GM21526 (cell line): Measurements from ENCODE around the gene ERBB3.

Experiments used
- ATAC-seq: cut with Tn5 transposase; IDR thresholded peaks from one replicate; pipeline ENCODE4 v1.9.1; 2021; ENCODE audit warnings: moderate library complexity; ENCODE audit not compliant: unreplicated experiment, low FRiP score

Gene ERBB3

DNA sequence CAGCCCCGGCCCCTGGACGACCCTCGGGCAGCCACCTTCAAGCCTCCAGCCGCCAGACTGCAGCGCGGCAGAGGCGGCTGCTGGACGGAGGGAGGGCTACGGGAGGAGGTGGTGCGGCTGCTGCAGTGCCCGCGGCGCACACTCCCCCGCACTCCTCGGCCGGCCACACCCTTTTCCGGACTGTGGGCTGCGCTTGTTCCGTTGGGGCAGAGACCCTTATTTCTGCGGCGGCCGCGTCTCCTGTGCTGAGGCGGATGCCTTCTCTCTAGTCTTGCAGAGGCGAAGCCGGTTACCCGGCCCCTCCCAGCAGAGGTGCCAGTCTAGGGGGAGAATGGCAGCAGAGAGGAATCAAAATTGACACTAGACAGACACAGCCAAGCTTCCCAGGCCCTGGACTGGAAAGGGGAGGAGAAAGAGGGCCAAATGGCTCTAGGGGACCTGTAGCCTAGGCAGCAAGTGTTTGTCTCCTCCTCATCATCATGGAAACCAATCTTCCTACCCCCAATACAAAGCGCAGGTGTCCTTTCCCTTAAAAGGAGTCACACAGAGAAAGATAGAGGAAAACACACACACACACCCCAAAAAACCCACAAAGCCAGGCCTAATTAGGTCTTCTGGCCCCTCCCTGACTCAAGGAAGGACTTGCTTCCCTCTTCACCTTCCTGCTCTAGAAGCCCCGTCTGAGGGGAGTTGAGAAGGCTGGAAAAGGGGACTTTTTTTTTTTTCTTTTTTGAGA lies 49.4 kb downstream of the ERBB3 start:
- no peak for ATAC-seq

DNA sequence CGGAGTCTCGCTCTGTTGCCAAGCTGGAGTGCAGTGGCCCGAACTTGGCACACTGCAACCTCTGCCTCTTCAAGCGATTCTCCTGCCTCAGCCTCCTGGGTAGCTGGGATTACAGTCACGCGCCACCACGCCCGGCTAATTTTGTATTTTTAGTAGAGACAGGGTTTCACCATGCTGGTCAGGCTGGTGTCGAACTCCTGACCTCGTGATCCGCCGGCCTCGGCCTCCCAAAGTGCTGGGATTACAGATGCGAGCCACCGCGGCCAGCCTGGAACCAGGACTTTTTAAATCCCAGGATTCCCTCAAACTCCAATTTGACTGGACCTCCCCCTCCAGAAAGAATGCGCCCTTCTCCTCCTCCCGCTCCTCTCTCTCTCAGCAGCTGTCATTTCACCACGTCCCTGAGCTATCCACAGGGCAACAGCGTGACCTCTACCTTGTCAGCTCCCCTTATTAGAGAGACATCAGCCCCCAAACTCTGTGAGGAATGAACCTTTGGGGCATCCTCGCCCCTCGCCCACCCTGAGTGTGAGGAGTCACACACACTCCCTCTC lies 50.1 kb downstream of the ERBB3 start:
- ATAC-seq = no peak

DNA sequence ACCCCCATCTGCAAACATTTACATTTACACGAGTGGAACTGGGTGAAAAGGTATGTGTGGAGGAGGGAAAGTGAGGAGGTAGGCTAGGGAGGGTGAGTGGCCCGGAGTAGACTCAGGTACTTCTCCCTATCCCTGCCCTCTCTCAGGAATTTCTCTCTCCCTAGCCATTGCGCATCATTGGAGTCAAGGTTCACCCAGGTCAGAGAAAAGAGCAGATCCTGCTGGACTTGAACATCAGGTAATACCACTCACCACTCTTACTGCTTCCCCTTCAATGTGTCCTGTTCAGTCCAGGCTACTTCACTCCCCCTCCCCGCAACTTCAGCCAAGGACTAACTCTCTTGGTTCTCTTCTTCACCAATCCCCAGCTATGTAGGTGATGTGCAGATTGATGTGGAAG lies 50.9 kb downstream of the ERBB3 start:
- no peak for ATAC-seq

DNA sequence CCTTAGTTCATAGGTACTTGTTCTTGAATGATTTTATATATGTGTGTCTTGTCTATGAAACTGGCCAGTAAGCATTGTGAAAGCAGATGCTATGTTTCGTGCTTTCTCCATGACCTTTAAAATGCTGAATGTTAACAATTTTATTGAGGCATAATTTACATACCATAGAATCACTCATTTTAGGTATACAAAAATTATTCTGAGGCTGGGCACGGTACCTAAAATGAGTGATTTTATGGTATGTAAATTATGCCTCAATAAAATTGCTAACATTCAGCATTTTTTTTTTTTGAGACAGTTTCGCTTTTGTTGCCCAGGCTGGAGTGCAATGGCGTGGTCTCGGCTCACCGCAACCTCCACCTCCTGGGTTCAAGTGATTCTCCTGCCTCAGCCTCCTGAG lies 54.9 kb downstream of the ERBB3 start:
- ATAC-seq = no peak

DNA sequence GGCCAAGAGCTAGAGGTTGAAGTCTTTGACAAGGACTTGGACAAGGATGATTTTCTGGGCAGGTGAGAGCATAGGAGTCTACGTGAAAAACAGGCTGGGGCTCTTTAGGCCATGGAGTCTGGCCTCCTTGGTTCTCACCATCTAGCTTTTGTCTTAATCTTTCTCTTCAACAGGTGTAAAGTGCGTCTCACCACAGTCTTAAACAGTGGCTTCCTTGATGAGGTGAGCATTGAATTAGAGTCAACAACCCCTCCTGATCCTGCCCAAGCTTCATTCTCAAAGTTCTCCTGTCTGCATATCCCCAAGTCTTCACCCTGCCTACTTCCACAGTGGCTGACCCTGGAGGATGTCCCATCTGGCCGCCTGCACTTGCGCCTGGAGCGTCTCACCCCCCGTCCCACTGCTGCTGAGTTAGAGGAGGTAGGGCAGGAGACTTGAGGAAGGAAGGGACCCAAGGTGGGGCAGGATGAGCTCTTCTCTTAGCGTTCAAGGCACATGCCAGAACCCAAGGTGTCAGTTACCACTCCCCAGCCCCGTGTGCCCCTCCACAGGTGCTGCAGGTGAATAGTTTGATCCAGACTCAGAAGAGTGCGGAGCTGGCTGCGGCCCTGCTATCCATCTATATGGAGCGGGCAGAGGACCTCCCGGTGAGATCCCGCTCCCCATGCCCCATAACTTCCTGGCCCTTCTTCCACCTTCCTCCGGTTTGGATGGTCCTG lies 58.0 kb downstream of the ERBB3 start:
- ATAC-seq = no peak

- ATAC-seq = no peak
Observed at GRCh38 chr12:56141946-56142784, 62.2 kb downstream of the ERBB3 start.

GRCh38 chr12:56143217-56143616 lies 63.3 kb downstream of the ERBB3 start:
- ATAC-seq = no peak

DNA sequence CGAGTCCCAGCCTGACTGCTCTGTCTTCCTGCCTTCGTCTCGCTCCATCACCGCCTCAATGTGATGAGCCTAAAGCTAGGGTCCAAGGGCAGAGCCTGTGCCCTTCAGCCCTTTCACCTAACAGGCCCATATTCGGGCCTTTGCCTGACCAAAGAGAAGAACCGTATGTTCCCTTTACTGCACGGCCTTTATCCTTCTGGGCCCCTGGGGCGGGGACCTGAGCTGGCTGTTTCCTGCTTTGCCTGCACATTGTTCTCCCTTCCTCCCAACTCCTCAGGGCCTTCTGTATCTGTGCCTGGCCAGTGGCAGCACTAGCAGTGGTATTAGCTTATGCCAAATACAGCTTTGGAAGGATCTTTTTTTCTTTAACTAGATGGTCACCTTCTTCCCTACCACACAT lies 63.9 kb downstream of the ERBB3 start:
- ATAC-seq = no peak

DNA sequence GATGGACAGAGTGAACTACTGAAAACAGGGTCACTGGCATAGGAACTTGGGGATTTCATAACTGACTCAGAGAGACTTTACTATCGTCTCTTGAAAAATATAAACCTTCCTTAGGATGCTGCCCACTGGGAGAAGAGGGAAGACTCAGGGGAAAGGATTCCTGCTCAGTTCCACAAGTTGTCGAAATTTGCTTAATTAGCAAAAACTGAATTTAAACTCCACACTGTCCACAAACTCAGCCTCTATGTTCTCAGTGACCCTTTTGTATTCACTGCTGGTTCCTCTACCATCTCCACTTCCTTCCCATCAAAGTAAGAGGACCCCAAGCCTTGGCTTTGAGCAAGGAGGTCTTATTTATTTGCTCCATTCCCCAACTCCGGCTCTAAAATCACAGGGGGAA lies 65.3 kb downstream of the ERBB3 start:
- ATAC-seq = no peak

DNA sequence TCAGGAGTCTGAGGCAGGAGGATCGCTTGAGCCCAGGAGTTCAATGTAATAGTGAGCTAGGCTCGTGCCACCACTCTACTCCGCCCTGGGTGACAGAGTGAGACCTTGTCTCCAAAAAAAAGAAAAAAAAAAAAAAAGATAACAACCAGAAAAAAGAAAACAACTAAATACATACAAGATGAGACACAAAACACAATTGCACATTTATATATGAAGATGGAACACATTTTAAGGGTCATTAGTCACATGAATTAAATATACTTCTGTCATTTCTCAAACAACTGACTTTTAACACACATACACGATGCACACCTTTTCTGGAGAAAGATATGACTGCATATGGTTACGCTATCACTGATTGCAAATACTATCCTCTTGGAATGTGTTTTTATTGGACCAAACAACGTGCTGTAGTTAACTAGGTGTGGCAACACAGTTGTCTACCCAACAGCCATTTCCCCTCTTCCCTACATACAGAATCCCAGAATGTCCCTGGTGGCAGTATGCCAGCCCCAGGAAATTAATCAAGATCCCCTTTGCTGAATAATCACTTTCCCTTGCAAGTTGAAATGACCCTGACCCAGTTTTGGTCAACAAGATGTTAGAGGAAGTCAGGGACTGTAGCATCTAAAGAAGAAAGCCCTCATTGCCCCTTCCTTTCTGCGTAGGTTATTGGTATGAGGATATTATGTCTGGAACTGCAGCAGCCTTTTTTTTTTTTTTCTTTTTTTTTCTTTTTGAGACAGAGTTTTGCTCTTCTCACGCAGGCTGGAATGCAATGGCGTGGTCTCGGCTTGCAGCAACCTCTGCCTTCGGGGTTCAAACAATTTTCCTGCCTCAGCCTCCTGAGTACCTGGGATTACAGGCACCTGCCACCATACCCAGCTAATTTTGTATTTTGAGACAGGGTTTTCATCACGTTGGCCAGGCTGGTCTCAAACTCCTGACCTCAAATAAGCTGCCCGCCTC lies 66.8 kb downstream of the ERBB3 start:
- ATAC-seq = no peak

DNA sequence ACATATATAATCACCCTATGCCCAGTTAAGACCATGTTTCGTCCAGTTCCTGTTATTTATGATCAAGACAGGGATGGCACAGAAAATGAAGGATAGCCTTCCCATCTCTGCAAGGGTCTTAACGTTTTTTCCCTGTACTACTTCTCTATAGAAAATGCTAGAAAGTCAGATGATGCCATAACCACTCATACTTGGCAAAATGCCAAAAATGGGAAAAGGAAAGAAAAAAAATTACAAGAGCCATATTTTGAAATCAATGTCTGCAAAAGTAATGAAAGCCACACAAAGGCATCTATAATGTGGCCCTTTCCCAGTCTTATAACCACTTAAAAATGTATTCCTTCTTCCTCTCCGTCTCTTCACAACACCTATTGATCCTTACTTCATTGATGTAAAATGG lies 70.6 kb downstream of the ERBB3 start:
- ATAC-seq = no peak

DNA sequence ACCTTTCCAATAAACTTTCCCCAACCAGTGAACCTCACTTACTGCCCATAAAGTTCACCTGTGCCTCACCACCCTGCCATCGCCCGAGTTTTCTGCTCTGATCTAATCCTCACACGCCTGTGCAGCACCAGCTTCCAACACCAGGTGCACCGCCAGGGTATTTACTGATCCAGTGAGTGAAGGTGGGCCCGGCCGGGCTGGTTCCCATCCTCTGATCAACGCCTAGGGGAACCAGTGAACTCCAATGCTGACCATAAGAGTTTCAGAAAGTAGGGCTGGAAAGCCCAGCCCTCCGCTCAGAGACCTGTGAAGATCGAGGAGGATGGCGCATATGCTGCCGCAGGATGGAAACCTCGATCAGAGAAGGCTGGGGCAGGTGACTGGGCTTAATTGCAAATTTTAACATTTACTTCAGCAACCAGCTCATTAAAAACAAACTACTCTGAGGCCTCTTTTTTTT lies 71.7 kb downstream of the ERBB3 start:
- peak; percentile 49 for ATAC-seq

DNA sequence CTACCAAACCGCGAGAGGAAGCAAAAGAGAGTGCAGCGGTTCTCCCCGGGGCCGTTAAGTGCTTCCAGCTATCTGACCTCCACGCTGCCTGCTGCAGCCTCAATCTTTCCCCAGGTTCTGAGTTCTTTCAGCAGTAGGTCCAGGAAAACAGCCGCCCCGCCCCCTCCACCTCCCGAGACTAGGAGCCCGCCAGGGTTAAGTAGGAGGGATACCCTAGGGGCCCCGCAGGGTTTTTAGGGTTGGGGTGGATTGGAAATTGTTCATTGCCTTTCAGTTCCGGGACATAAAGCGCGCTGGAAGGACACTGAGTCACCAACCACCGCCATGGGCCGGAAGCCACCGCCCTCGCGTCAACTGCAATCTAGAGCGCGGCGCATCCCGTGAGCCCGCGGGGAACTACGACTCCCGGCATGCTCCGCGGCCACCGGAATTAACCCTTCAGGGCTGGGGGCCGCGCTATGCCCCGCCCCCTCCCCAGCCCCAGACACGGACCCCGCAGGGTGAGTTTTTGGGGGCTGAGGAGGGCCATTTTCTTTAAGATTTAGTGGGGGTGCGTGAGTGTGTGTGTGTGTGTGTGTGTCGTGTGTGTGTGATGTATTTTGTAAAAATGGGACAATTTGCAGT lies 72.3 kb downstream of the ERBB3 start, which contains the start of gene MYL6B:
Gene MYL6B (plus strand): TSS at position 456 of the 624 bp plus-strand sequence. CDS start 1,332 bp downstream, outside the sequence.
- ATAC-seq = peak; percentile 68
